HG03097 (cell line): ENCODE measurements around the gene CSTPP1.
"Not testable (repeated sequence)": the region's sequence is repeated elsewhere in the genome, so short reads cannot be mapped to it uniquely, and the experiment has no call there.

Experiments
- ATAC-seq: cut with Tn5 transposase; IDR thresholded peaks from one replicate; pipeline ENCODE4 v1.9.1; 2021; ENCODE audit not compliant: unreplicated experiment, low FRiP score

CSTPP1 gene

GRCh38 chr11:47033439-47033838 is 96.9 kb downstream of the CSTPP1 start:
- no peak for ATAC-seq

DNA sequence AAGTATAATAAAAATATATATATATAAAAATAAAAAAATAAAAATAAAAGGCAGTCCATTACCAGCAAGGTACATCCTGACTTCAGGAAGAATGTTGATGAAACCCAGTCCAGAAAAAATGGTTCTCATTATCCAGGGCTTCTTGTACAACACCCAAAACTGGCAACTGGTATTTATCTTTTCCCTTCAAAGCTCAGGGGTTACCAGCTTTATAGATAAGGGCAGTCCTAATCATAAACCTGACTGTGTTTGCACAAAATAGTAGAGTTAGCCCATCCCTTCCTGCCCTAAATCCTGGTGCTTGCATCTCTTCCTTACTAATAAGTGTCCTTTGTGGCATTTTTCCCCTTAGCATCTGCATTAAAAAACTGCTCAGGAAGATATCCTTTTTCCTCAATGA is 97.5 kb downstream of the CSTPP1 start:
- no peak for ATAC-seq

- no peak for ATAC-seq
Observed at GRCh38 chr11:47035108-47035507, 98.5 kb downstream of the CSTPP1 start.

DNA sequence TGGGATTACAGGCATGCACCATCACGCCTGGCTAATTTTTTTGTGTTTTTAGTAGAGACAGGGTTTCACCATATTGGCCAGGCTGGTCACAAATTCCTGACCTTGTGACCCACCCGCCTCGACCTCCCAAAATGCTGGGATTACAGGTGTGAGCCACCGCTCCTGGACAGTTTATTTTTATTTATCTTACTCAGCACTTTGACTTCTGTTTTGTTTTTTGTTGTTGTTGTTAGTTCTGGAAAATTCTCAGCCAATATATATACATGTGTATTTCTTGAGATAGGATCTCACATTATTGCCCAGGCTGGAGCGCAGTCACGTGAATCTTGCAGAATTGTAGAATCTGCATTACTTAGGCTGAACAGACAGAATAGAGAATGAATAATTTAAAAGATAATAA is 107.6 kb downstream of the CSTPP1 start:
- ATAC-seq: no peak

- no peak for ATAC-seq
Observed at GRCh38 chr11:47047972-47048371, 111.4 kb downstream of the CSTPP1 start.

GRCh38 chr11:47050284-47050683 is 113.7 kb downstream of the CSTPP1 start:
- ATAC-seq: no peak

DNA sequence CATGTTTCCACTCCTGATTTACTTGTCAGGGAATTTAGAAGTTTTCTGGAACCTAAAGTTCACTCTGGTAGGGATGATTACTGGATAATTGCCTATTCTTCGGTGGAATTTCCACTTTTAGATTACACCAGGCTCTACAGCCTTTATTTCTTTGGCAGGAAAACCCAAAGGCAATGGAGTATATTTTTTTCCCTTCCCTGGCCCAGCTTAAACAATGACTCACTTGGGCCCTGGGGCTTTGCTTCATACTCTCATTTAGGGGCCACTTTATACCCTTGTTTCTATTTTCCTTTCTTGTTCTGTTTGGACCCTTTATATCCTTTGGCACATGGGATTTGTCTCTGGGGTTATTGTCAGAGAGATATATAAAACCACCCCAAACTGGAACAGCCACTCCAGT is 114.7 kb downstream of the CSTPP1 start:
- ATAC-seq: no peak

GRCh38 chr11:47052165-47052564 is 115.6 kb downstream of the CSTPP1 start:
- no peak for ATAC-seq

DNA sequence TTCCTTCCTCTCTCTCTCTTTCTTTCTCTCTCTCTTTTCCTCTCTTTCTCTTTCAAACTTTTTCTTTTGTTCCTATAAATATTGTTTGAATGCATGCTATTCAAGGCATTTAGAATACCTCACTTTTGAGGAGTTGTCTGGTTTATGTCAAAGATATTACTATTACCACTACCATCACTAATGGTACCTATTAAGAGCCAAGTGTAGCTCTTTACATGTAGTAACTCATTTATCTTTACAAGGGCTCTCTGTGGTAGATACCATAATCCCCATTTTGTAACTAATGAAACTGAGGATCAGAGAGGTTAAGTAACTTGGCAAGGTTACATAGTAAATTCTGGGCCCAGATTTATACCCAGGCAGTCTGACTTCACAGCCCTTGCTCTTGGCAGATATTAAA is 116.0 kb downstream of the CSTPP1 start:
- no peak for ATAC-seq

DNA sequence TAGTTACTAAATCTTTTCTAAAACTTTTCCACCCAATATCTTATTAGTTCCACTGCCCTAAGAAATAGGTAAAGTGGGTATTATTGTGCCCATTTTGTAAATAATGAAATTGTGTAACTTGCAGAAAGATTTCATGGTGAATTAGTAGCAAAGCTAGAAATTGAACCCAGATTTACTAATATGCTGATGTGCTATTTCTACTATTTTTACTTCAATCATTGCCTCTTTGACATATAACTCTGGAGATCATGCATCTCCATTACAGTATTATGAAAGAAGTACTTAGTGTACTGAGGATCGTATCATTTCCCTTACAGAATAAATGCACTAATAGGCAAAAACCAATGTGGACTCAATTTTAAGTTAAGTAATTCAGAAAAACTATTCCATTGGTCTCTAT is 119.0 kb downstream of the CSTPP1 start:
- ATAC-seq: no peak

- ATAC-seq: no peak
Observed at GRCh38 chr11:47056261-47056915, 119.8 kb downstream of the CSTPP1 start.

- ATAC-seq: no peak
Observed at GRCh38 chr11:47057365-47057764, 120.8 kb downstream of the CSTPP1 start.

DNA sequence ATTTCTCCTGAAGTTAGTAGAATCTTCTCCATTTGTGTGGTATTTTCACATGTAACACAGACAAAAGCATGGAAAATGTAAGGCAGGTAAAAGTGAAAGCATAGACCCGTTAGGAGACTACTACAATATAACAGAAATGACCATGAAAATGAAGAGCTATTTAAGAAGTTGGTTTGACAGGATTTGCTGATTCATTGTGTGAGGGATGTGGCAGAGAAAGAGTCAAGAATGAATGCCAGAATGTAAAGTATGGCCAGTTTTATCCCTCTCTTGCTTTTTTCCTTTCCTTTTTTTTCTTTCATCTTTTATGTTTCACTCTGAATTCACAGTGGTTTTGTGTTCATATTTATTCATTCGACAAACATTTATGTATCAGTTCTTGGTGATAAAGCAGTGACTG is 124.2 kb downstream of the CSTPP1 start:
- ATAC-seq: no peak

DNA sequence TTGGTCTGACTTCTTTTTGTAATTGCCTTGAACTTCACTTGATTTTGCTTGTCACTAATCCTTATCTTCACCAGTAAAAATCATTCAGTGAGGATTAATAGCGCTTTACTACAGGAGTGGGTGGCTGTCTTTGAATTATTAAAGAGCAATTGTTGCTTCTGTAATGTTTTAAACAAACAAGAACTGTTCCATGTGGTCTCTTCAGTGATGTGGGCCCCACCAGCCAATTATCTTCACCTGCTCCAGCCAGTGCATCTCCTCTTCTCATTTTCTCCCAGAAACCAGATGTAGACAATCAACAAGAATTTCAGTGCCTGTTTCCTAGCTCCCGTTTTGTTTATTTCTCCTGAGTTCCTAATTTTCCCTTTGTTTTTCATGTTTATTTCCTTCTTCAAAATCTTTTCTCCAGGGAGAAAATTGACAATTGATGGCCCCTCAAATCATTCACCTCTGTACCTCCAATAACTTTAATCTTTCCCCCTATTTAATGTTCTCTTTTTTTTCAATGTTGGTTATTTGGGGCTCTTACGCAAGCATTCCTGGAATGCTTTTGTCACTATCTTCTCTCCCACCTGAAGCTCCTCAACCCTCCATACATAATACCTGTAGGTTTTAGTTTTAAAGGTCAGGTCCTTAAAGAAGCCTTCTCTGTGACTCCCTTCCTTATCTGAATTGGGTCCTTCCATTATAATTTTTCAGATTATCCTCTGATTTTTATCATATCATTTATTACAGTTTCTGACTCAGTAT is 125.0 kb downstream of the CSTPP1 start:
- no peak for ATAC-seq

DNA sequence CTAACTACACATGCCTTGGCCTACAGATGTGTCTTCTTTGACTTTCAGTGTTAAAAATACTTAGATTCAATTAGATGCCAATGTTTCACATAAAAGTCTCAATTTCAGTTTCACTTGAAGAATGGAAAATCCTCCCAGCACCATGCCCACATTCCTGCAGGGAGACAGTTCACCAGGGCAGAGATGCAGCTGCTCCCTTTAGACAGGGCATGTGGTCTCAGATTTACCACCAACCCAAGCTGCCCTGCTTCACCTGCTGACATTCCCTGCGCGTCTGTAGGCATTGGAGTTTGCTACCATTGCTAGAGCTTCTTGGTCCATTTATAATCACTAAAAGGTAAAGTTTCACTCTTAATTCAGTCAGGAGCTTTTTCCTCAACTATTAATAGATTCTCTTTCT is 126.2 kb downstream of the CSTPP1 start:
- no peak for ATAC-seq

GRCh38 chr11:47067401-47067800 is 130.8 kb downstream of the CSTPP1 start:
- no peak for ATAC-seq

DNA sequence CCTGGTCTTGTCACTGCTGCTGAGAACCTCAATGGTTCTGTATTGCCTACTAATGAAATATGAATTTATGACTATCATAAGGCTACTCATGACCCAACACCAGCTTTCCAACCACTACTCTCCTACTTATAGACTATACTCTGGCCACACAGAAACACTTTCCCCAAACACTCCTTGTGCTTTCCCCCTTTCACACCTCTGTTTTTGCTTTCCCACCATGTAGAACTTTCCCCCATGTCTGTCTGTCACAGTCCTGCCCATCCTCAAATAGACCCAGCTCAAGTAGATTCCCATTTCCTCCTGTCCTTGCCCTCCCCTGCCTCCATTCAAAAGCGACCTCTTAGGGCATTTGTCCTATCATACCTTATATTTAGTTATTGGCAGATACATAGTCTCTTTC is 134.2 kb downstream of the CSTPP1 start:
- no peak for ATAC-seq

DNA sequence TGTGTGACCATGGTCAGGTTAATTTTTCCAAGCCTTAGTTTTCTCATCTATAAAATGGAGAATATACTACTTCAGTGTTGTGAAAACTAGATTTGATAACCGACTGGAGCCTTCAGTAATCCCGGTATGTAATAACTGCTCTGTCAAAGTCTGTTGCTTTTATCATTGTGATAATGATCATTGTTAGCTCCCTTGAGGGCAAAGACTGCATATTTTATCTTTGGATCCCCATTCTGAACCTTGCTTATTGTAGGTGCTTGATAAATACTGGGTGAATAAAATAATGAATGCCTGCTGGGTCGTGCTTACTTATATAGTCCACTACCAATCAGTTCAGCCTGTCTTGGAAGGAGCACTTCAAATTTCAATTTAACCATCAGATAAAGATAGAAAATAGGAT is 134.8 kb downstream of the CSTPP1 start:
- ATAC-seq: no peak

GRCh38 chr11:47071791-47072261 is 135.3 kb downstream of the CSTPP1 start:
- ATAC-seq: no peak

GRCh38 chr11:47078751-47079521 is 142.4 kb downstream of the CSTPP1 start:
- no peak for ATAC-seq

GRCh38 chr11:47080775-47081174 is 144.2 kb downstream of the CSTPP1 start:
- not testable (repeated sequence) for ATAC-seq
